T47D (cell line): ENCODE results near the gene DSCAML1.
A peak's percentile ranks its signal among the peaks of the same experiment; 100 is the strongest.

Experiments used
- DNase-seq, 2 experiments: peaks; one replicate each; pipeline versions ENCODE4 v3.0.0 to v3.0.0-alpha.2; 2011 to 2012; ENCODE audit warnings: low read depth in 1 of 2, low spot score in 1 of 2
- JUND ChIP-seq: IDR thresholded peaks from 2 replicates; pipeline ENCODE4 v1.6.1; 2012; ENCODE audit warnings: low read depth
- in situ Hi-C: cut with HindIII; loops from 2 replicates; pipeline ENCODE4 v1.10.0; 2016; ENCODE audit warnings: low sequenced_read_pairs, low pct_unique_long_range_greater_than_20kb

The DSCAML1 gene

GRCh38 chr11:117502015-117502778 lies 294.8 kb downstream of the DSCAML1 start:
- TF ChIP-seq JUND = no peak
- no peak for DNase-seq
- in situ Hi-C loops = no loop called here

GRCh38 chr11:117501237-117501898 lies 295.6 kb downstream of the DSCAML1 start:
- no peak for TF ChIP-seq JUND
- DNase-seq = no peak
- in situ Hi-C loops = no loop called here

- in situ Hi-C loops = no loop called here
- TF ChIP-seq JUND = no peak
- peak in 1 of 2 experiments; percentile 28 for DNase-seq
Measured at GRCh38 chr11:117498791-117499190, 298.2 kb downstream of the DSCAML1 start.

GRCh38 chr11:117497206-117497951 lies 299.6 kb downstream of the DSCAML1 start:
- in situ Hi-C loops = no loop called here

GRCh38 chr11:117495357-117495756 lies 301.7 kb downstream of the DSCAML1 start:
- no peak for TF ChIP-seq JUND
- DNase-seq = no peak
- in situ Hi-C loops = no loop called here

More at GRCh38 chr11:117497206-117497951, 299.6 kb downstream of the DSCAML1 start:
- TF ChIP-seq JUND = no peak
- DNase-seq = no peak

- no peak for TF ChIP-seq JUND
- in situ Hi-C loops = no loop called here
- DNase-seq = no peak
Measured at GRCh38 chr11:117492578-117493251, 304.3 kb downstream of the DSCAML1 start.

- in situ Hi-C loops = no loop called here
- DNase-seq = no peak
Measured at GRCh38 chr11:117490911-117491310, 306.1 kb downstream of the DSCAML1 start.

GRCh38 chr11:117489999-117490679 lies 306.9 kb downstream of the DSCAML1 start:
- in situ Hi-C loops = no loop called here
- no peak for TF ChIP-seq JUND
- peak; percentile 50 to 76 for DNase-seq

More at GRCh38 chr11:117490911-117491310, 306.1 kb downstream of the DSCAML1 start:
- no peak for TF ChIP-seq JUND

GRCh38 chr11:117488996-117489952 lies 307.7 kb downstream of the DSCAML1 start:
- no peak for DNase-seq
- TF ChIP-seq JUND = no peak
- in situ Hi-C loops = no loop called here

- no peak for TF ChIP-seq JUND
- in situ Hi-C loops = no loop called here
- no peak for DNase-seq
Measured at GRCh38 chr11:117486059-117486458, 311.0 kb downstream of the DSCAML1 start.

GRCh38 chr11:117484156-117484555 lies 312.9 kb downstream of the DSCAML1 start:
- no peak for TF ChIP-seq JUND
- in situ Hi-C loops = no loop called here
- no peak for DNase-seq
